CD4-positive, alpha-beta T cell treated with Interleukin-10 for 1 hour (primary cell): ENCODE measurements around the gene MYT1.
"Not testable (repeated sequence)": the region's sequence is repeated elsewhere in the genome, so short reads cannot be mapped to it uniquely, and the experiment has no call there.

ENCODE experiments used
- DNase-seq: peaks from one replicate; pipeline ENCODE4 v3.0.0-alpha.2; 2020

The MYT1 gene

DNA sequence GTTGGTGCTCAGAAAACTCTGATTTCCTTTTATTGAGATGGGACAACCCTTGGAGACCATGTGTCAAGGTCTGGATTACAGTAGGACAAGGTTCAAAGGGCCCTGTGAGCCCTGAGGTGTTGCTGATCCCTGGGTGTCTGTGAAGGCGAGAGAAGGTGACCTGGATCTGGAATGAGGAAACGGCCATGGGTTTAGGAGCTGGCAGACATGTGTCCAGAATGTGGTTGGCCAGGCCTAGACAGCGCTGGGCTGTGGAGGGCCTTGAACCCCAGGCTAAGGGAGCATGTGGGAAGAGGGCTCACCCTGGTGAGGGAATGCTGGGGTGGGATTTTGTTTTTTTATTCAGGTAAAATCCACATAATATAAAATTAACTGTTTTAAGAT is 116.2 kb downstream of the MYT1 start:
- DNase-seq: no peak

DNA sequence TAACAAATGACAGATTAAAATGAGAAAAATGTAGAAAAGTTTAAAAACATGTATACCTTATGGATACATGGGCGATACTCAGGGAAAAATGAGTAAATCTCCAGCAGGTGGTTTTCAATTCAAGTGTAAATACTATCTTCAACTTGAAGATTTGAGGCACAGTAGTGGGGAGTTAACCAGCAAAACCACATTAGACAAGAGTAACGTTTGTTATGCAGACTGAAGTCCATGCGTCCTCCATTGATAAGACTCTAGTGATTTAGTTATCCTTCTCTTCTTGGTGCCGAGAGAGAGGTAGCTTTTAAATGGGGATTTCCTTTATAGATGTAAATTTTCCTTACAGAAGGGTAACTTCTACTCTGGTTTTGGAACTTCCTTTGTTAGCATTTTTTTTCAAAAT is 119.4 kb downstream of the MYT1 start:
- DNase-seq: no peak

DNA sequence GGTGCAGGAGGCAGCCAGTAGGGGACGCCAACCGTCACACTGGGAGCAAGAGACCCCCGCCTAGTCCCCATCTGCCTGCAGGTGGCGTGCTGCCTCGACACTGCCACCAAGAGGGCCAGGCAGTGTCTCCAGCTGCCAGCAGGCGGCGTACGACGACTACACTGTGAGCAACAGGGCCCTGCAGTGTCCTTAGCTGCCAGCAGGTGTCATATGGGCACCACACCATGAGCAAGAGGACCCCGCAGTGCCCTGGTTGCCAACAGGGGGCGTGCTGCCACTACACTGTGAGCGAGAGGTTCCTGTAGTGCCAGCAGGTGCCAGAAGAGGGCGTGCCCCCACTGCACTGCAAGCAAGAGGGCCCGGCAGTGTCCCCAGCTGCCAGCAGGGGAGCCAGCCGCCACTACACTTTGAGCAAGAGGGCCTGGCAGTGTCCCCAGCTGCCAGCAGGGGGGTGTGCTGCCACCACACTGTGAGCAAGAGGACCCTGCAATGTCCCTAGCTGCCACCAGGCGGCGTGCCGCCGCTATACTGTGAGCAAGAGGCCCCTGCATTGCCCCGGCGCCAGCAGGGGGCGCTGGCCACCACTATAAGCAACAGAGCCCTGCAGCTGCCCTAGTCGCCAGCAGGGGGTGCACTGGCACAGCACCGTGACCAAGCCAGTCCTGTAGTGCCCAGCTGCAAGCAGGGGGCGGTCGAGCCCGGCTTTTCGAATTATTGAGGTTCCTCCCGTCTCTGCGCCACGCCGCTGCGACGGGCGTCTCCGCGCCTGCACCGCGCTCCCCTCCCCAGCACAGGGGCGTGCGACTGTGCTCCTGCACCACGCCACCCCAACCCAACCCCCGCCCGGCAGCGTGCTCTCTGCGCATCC is 121.6 kb downstream of the MYT1 start:
- peak; percentile 79 for DNase-seq

GRCh38 chr20:64286447-64287263 is 122.4 kb downstream of the MYT1 start:
- not testable (repeated sequence) for DNase-seq

DNA sequence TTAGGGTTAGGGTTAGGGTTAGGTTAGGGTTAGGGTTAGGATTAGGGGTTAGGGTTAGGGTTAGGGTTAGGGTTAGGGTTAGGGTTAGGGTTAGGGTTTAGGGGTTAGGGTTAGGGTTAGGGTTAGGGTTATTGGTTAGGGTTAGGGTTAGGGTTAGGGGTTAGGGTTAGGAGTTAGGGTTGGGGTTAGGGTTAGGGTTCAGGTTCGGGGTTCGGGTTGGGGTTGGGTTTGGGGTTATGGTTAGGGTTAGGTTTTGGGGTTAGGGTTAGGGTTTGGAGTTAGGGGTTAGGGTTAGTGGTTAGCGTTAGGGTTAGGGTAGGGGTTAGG is 123.0 kb downstream of the MYT1 start:
- not testable (repeated sequence) for DNase-seq
